Stimulated activated CD4-positive, alpha-beta T cell treated with anti-CD3 and anti-CD28 coated beads, Interleukin-4, amount 100 ng/mL, for 1 hour (primary cell): Measurements from ENCODE around the gene RPS15.

Experiments
- DNase-seq: peaks from one replicate; pipeline ENCODE4 v3.0.0-alpha.2; 2020

The RPS15 gene

GRCh38 chr19:1420590-1420989, 17.6 kb upstream of the RPS15 start:
- DNase-seq = no peak

DNA sequence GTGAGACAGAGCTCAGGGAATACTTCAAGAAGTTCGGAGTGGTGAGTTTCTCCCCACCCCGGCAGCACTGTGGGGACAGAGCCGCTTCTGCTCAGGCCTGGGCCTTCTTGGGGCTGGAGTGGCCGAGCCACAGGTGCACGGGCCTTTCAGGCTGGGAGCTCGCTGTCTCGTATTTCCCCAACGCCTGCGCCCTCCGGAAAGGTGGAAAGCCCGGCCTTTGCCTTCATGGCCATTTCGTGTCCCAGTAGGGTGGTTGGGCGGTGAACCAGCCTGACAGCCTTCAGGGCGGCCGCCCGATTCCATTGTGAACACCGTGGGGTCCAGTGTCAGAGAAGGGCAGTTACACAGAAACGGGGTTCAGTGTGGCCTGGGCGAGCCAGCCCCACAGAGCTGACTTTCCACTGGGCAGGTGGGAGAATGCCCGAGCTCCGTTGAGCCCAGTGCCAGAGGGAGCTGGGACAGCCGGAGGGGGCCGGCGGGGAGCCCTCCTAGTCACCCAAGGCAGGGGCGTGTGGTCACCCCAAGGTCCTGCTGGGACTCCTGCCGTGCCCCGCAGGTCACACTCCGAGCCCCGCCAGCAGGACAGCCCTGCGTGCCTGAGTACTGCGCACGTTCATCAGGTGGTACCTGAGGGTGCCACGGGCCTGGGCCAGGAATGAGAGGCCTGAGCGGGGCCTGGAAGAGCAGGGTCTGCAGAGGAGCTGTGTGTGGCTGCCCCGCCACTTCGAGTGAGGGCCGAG, 16.8 kb upstream of the RPS15 start:
- DNase-seq = no peak

DNA sequence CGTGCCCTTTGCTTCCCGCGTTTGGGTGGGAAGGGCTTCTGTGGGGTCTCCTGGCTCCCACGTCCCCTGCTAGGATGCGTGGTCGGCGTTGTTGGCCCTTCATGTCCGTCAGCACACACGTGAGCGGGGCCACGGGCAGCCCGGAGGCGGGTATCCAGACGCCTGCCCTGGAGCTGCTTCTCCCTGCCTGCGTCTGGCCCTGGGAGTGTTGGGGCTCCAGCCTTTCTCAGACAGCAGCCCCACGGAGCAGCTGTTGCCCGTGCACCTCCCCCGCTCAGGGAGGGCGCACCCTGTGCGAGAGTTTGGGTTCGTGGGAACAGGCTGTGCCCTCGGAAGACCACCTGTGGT, 16.3 kb upstream of the RPS15 start:
- DNase-seq = no peak

- no peak for DNase-seq
Measured at GRCh38 chr19:1422360-1422759, 15.8 kb upstream of the RPS15 start.

GRCh38 chr19:1422943-1423342, 15.3 kb upstream of the RPS15 start:
- DNase-seq = no peak

DNA sequence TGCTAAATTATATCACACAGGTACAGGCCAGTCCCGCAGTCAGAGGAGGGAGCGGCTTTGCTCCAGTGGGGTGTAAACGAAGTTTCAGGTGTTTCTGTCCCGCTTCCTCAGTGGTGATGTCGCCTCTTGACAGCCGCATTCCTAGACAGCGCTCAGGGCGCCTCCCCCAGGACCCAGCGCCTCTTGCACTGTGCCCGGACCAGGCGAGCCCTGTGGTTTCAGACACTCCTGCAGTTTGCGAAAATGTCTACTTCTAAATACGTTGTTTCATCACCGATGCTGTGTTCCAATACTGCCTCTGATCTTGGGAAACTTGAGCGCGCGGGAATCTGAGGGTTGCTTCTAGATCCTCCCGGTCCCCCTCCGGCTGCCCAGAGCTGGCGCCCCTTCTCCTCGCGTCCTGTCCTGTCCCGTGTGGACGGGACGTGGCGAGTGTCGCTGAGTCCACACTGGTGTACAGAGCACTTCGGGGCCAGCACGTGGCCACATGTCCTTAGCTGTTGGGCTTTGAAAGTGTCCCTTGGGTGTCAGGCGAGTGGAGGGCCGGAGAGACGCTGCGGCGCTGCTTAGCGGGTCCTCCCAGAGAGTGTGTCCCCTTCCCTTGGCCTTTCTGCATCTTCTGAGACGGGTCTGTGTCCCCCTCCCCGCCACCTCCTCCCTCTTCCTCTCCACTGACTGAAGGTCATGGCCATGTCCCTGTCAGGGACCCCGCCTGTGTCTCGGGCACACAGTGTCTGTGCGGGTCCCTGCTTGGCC, 14.6 kb upstream of the RPS15 start:
- no peak for DNase-seq

DNA sequence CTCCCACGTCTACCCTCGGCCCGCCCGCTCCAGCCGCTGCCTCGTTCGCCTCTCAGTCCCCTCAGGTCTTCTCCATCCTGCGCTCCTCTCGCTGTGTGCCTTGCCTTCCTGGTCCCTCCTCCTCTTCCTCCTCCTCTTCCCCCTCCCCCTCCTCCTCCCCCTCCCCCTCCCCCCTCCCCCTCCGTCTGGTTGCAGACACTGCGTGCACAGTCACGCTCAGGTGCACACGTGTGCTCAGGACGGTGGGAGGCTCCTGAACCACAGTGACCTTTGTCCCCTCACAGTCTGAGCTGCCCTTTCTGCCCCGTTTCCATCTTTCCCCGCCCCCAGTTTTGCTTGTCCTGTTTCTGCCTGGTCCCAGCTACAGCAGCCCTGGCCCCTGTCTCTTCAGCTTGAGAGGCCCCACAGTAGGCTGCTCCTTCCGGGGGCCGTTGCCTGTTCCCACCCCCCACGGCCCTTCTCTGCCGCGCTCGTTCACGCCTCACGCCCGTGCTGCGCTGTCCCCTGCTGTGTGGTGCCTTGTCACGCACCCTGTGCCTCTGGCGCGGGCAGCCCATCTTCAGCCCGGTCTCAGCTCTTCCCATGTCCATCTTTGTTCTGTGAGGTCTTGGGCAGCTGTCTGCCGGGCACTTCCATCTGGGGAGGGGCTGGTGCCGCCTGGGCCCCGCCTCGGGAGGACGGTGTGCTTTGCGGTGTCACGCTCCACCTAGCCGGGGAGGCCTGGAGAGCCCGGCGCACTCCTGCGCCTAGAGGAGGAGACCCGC, 13.8 kb upstream of the RPS15 start:
- no peak for DNase-seq

DNA sequence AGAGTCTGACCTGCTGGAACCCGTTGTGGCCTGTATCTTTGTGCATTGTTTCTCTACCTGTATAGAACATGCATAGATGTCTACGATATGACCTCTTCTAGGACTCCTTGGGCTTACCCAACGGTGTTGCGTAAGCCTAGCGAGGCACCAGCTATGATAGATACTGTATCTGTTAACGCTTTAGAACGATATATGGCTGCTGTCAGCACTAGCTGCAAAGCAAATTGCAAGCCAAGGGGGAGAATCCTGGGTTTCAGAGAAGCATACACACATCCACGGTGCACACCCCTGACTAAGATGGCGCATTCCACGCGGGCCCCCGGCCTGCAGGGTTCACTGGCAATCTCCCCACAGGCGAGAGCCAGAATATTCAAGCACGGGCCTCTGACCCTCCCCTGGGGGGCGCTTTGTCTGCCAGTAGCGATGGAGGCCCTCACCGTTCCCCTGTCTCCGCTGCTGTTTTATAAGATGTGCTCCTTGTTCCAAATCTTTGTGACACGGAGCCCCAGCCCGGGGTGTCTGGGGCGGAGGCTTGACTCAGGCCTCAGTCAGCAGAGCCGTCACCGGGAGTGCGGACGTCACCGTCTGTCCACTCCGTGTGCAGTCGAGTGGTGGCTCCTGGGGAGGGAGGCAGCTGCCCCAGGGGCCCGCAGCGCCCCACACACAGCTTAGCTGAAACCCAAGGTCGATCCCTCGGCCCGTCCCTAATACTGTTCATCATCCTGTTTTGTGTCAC, 12.9 kb upstream of the RPS15 start:
- no peak for DNase-seq

- no peak for DNase-seq
Measured at GRCh38 chr19:1425902-1426301, 12.3 kb upstream of the RPS15 start.

DNA sequence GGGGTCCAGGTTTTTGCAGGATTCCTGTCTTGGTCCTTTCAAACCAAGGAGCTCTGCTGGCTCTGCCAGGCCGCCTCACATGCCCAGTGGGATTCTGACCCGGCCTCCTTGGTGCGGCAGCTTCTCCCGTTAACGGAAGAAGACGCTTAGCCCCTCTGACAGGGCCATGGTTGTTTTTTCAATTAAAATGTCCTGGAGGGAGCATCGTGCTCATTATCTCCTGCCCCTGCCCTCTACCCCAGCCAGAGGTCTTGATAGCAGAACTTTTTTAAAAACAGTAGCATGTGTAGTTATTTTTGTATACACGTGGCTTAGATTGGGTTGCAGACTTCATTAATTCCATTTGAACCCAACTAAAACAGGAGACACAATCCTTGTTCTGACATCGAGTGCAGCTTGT, 11.5 kb upstream of the RPS15 start:
- no peak for DNase-seq

DNA sequence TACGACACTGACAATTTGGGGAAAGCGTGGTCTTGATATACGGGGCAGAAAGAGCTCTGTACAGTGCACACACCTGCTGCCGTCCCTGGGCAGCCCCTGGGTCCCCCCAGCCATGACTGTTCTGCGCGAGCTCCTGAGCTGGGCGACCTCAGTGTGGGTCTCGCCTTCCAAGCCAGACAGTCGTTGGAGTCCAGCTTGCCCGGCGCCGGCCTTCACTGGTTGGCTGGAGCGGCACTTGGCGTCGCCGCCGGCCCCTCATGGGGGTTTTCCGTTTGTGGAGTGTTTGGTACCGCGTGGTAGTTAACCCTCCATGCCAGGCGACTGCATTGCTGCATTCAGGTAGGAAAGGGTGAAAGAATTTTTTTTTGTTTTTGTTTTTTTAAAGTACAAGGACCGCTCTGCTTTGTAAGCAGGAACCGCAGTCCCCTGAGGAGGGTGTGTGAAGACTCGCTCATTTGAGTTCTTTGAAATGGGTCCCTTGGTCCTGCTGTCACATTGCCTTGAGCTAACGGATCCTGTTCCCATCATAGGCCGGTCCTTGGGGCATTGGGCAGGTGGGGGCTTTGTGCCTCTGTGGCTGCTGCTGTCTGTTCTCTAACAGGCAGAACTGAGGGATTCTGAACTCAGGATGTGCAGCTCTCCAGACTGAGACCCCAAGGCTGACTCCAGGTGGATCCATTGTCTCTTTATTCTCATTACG, 10.8 kb upstream of the RPS15 start:
- no peak for DNase-seq

- no peak for DNase-seq
Measured at GRCh38 chr19:1428738-1429391, 9.3 kb upstream of the RPS15 start.

GRCh38 chr19:1429750-1430149, 8.4 kb upstream of the RPS15 start:
- no peak for DNase-seq

DNA sequence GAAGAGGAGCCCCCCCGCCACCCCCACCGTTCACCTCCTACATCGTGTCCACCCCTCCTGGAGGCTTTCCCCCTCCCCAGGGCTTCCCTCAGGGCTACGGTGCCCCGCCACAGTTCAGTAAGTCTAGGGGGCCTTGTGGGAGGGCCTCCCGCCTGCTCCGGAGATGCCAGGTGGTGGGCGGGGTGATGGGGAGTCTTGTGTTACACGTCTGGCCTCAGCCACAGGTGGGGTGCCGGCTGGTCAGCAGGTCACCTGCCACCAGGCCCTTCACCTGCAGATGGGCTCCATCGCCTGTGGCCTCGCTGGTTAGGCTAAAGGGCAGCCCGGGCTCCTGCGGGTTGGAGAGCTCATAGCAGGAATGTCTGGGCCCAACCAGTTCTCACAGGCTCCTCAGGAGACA, 8.0 kb upstream of the RPS15 start:
- no peak for DNase-seq

GRCh38 chr19:1431759-1432506, 6.3 kb upstream of the RPS15 start:
- no peak for DNase-seq

DNA sequence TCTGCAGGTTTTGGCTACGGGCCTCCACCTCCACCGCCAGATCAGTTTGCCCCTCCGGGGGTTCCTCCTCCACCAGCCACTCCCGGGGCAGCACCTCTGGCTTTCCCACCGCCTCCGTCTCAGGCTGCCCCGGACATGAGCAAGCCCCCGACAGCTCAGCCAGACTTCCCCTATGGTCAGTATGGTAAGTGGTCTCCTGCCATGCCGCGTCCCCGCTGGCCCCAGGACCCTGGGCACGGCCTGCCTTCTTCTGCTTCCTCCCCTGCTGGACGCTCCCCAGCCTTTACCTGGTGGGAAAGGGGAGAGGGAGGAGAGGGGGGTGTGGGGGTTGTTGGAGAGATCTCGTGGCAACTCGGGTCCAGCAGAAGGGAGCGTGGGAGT, 5.7 kb upstream of the RPS15 start:
- no peak for DNase-seq

DNA sequence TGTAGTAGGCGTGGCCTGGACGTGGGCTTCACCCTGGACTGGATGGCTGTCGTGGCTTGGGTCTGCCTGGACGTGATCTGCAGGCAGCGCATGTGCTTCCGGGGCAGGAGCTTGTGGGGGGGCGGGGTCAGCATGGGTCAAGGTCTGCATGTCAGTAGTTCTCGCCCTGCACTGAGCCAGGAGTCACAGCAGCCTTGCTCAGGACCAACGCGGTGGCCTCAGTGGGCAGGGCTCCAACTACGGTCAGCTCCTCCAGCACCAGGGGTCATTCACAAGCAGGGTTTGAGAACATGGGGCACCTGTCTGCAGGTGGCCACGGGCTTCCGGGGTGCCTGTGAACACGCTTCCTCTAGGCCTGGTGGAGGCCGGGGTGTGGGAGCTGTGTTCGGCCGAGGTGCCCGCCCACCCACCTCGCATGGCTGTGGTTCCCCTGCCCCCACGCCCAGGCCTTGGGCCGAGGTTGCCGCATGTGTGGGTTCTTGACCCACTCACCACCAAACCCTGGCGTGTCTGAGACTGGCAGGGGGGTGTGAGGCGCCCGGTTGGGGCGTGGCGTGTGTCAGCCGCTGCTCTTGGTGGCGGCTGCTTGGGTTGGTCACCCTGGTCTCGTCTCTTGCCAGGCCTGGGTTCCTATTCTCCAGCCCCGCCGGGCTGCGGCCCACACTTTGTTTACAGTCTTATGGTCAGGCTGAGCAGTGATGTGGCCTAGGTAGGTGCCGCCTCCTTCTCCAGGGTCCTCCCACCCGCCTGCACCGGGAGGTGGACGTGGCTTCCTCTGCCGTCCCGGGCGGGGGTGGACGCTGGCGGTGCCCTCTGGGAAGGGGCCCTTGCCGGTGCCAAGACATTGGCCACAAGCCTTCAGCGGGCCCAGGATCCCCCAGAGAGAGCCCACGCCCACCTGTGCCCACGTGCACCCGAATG, 4.8 kb upstream of the RPS15 start:
- no peak for DNase-seq

GRCh38 chr19:1434040-1434366, 4.2 kb upstream of the RPS15 start:
- DNase-seq = no peak

DNA sequence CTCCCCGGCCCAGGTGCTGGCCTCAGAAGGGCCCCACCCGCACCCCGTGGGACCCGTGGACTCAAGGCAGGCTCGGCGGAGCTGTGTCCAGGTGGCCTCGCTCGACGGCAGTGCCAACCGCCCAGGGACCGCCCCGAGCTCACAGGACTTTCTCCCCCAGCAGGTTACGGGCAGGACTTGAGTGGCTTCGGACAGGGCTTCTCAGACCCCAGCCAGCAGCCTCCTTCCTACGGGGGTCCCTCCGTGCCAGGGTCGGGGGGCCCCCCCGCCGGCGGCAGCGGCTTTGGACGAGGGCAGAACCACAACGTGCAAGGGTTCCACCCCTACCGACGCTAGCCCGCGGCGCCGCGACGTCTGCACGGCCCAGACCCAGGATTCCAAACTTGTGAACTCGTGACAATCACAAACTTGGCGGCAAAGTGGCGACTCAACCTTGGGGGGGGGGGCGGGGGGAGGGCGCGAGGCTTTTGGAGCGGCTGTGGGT, 3.6 kb upstream of the RPS15 start:
- DNase-seq = no peak

- no peak for DNase-seq
Measured at GRCh38 chr19:1435378-1435989, 2.7 kb upstream of the RPS15 start.
